ENCODE results near the gene COBL. TPM values are rescaled to one million over a fixed set of nuclear protein-coding genes. Genes with fewer than 3 reads are reported as not detected.

COBL gene
- total RNA-seq, 1 experiment from 2014 or later, result 8.6 TPM

- in situ Hi-C loops (cut with HindIII; ENCODE audit: low pct_unique_long_range_greater_than_20kb, low sequenced_read_pairs), result no loop called here
- peak; percentile 74 for DNase-seq (ENCODE audit: low read depth, low spot score)
Observed at GRCh38 chr7:50978633-50979215, 337.9 kb downstream of the COBL start.

- DNase-seq (ENCODE audit: low read depth, low spot score), result no peak
- in situ Hi-C loops (cut with HindIII; ENCODE audit: low pct_unique_long_range_greater_than_20kb, low sequenced_read_pairs), result no loop called here
Observed at GRCh38 chr7:50977421-50977820, 339.2 kb downstream of the COBL start.

- in situ Hi-C loops (cut with HindIII; ENCODE audit: low pct_unique_long_range_greater_than_20kb, low sequenced_read_pairs), result no loop called here
- no peak for DNase-seq (ENCODE audit: low read depth, low spot score)
Observed at GRCh38 chr7:50976064-50976463, 340.5 kb downstream of the COBL start.

- DNase-seq (ENCODE audit: low read depth, low spot score), result no peak
- in situ Hi-C loops (cut with HindIII; ENCODE audit: low pct_unique_long_range_greater_than_20kb, low sequenced_read_pairs), result no loop called here
Observed at GRCh38 chr7:50974240-50974639, 342.4 kb downstream of the COBL start.

GRCh38 chr7:50973814-50974213 lies 342.8 kb downstream of the COBL start:
- in situ Hi-C loops (cut with HindIII; ENCODE audit: low pct_unique_long_range_greater_than_20kb, low sequenced_read_pairs), result no loop called here
- DNase-seq (ENCODE audit: low read depth, low spot score), result no peak

GRCh38 chr7:50970092-50970491 lies 346.5 kb downstream of the COBL start:
- in situ Hi-C loops (cut with HindIII; ENCODE audit: low pct_unique_long_range_greater_than_20kb, low sequenced_read_pairs), result no loop called here

More at GRCh38 chr7:50970092-50970491, 346.5 kb downstream of the COBL start:
- DNase-seq (ENCODE audit: low read depth, low spot score), result peak; percentile 42

Measured in SK-MEL-5 (cell line).